Subcutaneous adipose tissue (tissue), 4 donors: ENCODE data around the gene LRIT1. TPM values are rescaled to one million over a fixed set of nuclear protein-coding genes. Genes with fewer than 3 reads are reported as not detected.

Experiments used
- CTCF ChIP-seq: fragments of 450-650 bp; IDR thresholded peaks from one replicate; pipeline ENCODE4 v1.5.1; 2016; ENCODE audit warnings: low read depth, mild to moderate bottlenecking, control low read depth, antibody characterized with exemption, moderate library complexity
- total RNA-seq, 4 donors: library from RNA; depleted of rRNA; stranded (reverse); fragments of >200 nt; gene quantifications; one replicate each; pipeline ENCODE4 v1.1.0, GENCODE V29; 2016

LRIT1 gene
- total RNA-seq, 4 donors from 2014 or later: not detected

- no peak for TF ChIP-seq CTCF
Measured at GRCh38 chr10:84258034-84258695, 16.8 kb upstream of the LRIT1 start.

- TF ChIP-seq CTCF: no peak
Measured at GRCh38 chr10:84257343-84258020, 16.1 kb upstream of the LRIT1 start.

- no peak for TF ChIP-seq CTCF
Measured at GRCh38 chr10:84256510-84257342, 15.4 kb upstream of the LRIT1 start.

- no peak for TF ChIP-seq CTCF
Measured at GRCh38 chr10:84254552-84255478, 13.5 kb upstream of the LRIT1 start.

GRCh38 chr10:84248794-84249193, 7.4 kb upstream of the LRIT1 start:
- TF ChIP-seq CTCF: no peak

GRCh38 chr10:84247496-84247895, 6.2 kb upstream of the LRIT1 start:
- TF ChIP-seq CTCF: no peak
